GM12878 (cell line): ENCODE data around the gene LMAN1L.

Experiments
- CBFB ChIP-seq: IDR thresholded peaks from 2 replicates; pipeline ENCODE4 v1.6.1; 2016; ENCODE audit warnings: antibody characterized with exemption, low read depth
- CTCF ChIP-seq, 3 experiments: IDR thresholded peaks in 2 of 3; conservative IDR thresholded peaks in 1 of 3; 2 replicates each; pipeline ENCODE4 v1.5.1; 2011; ENCODE audit warnings: low read depth in 3 of 3, low read length in 3 of 3, mild to moderate bottlenecking in 3 of 3, control low read depth in 2 of 3, moderate library complexity in 2 of 3, inconsistent platforms in 1 of 3, mixed read lengths in 1 of 3; ENCODE audit not compliant: control insufficient read depth in 2 of 3, insufficient read depth in 1 of 3; ENCODE audit errors: extremely low read depth in 1 of 3
- RAD21 ChIP-seq: IDR thresholded peaks from 2 replicates; pipeline ENCODE4 v1.6.1; 2011; ENCODE audit warnings: mild to moderate bottlenecking, low read depth, low read length, moderate library complexity; ENCODE audit not compliant: insufficient read depth
- YY1 ChIP-seq: IDR thresholded peaks from 2 replicates; pipeline ENCODE4 v1.6.1; 2011; ENCODE audit warnings: low read depth, mild to moderate bottlenecking, low read length

DNA sequence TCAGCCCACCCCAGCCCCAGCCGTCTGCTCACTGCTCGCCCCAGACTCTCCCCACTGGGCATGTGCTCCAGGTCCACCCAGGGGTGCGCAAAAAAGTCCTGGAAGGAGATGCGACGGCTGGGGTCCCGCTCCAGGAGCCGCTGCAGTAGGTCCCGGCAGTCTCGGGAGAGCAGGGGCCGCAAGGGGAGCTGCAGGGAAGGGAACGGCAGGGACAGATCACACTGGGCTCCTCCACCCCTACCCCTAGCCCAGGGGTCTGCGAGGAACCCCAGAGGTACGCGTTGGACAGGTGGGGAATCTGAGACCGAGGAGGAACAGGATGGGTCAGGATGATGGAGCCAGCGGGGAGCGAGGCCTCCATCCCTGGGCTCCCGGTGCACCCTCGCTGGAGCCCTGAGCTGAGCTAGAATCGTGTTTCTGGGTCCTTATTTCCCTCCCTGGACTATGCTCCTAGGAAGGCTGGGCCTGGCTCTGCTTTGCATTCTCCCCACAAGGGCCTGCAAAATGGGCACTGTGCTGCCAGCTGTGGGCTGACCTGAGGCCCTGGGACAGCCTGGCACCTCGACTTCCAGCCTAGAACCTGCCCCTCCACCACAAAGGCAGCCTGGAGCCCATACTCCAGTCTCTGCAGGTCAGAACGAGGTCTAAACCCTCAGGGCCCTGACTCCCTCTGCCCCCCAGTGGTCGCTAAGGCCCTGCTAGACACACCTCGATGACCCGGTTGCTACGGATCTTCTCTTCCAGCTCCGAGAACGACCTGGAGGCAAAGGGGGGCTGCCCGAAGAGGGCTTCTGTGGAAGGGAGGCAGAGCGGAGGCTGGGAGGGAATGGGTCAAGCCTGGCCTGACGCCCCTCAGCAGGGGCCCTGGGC is 27.1 kb downstream of the LMAN1L start:
- TF ChIP-seq YY1 (no peak), CTCF (IDR thresholded peaks at IDR 0.05 in 2 of 3, conservative IDR thresholded peaks at IDR 0.05 in 1 of 3; ENCODE audit: control insufficient read depth in 2 of 3, extremely low read depth in 1 of 3, insufficient read depth in 1 of 3, low read depth in 3 of 3, low read length in 3 of 3) (peak; percentile 13 to 22 (median 19); a peak in 2 of 6 replicates), CBFB (no peak), RAD21 (0 out of 2 replicates have a peak, but pooled peaks have one; percentile 9)
